Chondrocyte (in vitro differentiated cells): Measurements from ENCODE around the gene SULT2B1. TPM values are rescaled to one million over a fixed set of nuclear protein-coding genes. Genes with fewer than 3 reads are reported as not detected.

ENCODE experiments used
- DNase-seq: peaks from one replicate; pipeline ENCODE4 v3.0.0; 2021; ENCODE audit warnings: mixed read lengths, low spot score
- H3K27ac Mint-ChIP-seq: one replicate; pipeline ENCODE4 v1.8.0; 2021; ENCODE audit warnings: mild to moderate bottlenecking, moderate library complexity, mixed read lengths; ENCODE audit not compliant: unreplicated experiment
- H3K27me3 Mint-ChIP-seq: 2 replicates; pipeline ENCODE4 v1.8.0; 2021; ENCODE audit warnings: low read depth, mixed read lengths
- H3K36me3 Mint-ChIP-seq: 2 replicates; pipeline ENCODE4 v1.8.0; 2021; ENCODE audit warnings: low read depth, mixed read lengths
- H3K4me1 Mint-ChIP-seq: 2 replicates; pipeline ENCODE4 v1.8.0; 2021; ENCODE audit warnings: low read depth, mild to moderate bottlenecking, mixed read lengths
- H3K4me3 Mint-ChIP-seq: one replicate; pipeline ENCODE4 v1.8.0; 2021; ENCODE audit warnings: mild to moderate bottlenecking, moderate library complexity, mixed read lengths; ENCODE audit not compliant: unreplicated experiment
- H3K9me3 Mint-ChIP-seq: 2 replicates; pipeline ENCODE4 v1.8.0; 2021; ENCODE audit warnings: low read depth, mixed read lengths
- CTCF ChIP-seq: fragments of 200-600 bp; sonication (generic); IDR thresholded peaks from 2 replicates; pipeline ENCODE4 v1.5.0; 2021; ENCODE audit warnings: antibody characterized with exemption, mild to moderate bottlenecking, moderate library complexity
- long read RNA-seq: library from polyadenylated mRNA; stranded (forward); transcript quantifications from one replicate; pipeline ENCODE4 v2.0.0, GENCODE V29; 2021
- total RNA-seq: library from RNA; stranded (reverse); gene quantifications from 3 replicates; pipeline ENCODE4 v1.2.1, GENCODE V29; 2021

Gene SULT2B1
- total RNA-seq = 0.22 TPM in 1 of 3 replicates, not detected in the others
- long read RNA-seq = 0 reads

- peaks cover 5% of the 10 kb centered on the region for H3K27me3 Mint-ChIP-seq
- TF ChIP-seq CTCF = no peak
- no peak within 1 kb of the TSS for H3K27ac Mint-ChIP-seq
- no peaks in the 10 kb centered on the region for H3K36me3 Mint-ChIP-seq
- H3K4me1 Mint-ChIP-seq = peaks cover 11% of the 10 kb centered on the region
- H3K9me3 Mint-ChIP-seq = no peaks in the 10 kb centered on the region
- no peak for DNase-seq
- H3K4me3 Mint-ChIP-seq = no peak within 1 kb of the TSS
Observed at GRCh38 chr19:48551437-48552302, at the start of gene SULT2B1. SULT2B1 (plus strand) TSS chr19:48552172; CDS start chr19:48552253, 81 bp downstream.

GRCh38 chr19:48502350-48503018 is 49.5 kb upstream of the SULT2B1 start:
- H3K9me3 Mint-ChIP-seq = no peaks in the 10 kb centered on the region
- H3K27ac Mint-ChIP-seq = no peak overlapping the region
- DNase-seq = no peak
- no peaks in the 10 kb centered on the region for H3K36me3 Mint-ChIP-seq
- H3K4me3 Mint-ChIP-seq = no peak overlapping the region
- no peak for TF ChIP-seq CTCF
- peaks cover 7% of the 10 kb centered on the region for H3K4me1 Mint-ChIP-seq
- H3K27me3 Mint-ChIP-seq = peaks cover 15% of the 10 kb centered on the region

- DNase-seq = no peak
- Mint-ChIP-seq H3K27me3 (peaks cover 8% of the 10 kb centered on the region), H3K4me3 (no peak overlapping the region), H3K4me1 (peaks cover 12% of the 10 kb centered on the region), H3K9me3 (no peaks in the 10 kb centered on the region), H3K36me3 (no peaks in the 10 kb centered on the region), H3K27ac (no peak overlapping the region)
- peak; percentile 81 for TF ChIP-seq CTCF
Observed at GRCh38 chr19:48506138-48506733, 45.7 kb upstream of the SULT2B1 start.

DNA sequence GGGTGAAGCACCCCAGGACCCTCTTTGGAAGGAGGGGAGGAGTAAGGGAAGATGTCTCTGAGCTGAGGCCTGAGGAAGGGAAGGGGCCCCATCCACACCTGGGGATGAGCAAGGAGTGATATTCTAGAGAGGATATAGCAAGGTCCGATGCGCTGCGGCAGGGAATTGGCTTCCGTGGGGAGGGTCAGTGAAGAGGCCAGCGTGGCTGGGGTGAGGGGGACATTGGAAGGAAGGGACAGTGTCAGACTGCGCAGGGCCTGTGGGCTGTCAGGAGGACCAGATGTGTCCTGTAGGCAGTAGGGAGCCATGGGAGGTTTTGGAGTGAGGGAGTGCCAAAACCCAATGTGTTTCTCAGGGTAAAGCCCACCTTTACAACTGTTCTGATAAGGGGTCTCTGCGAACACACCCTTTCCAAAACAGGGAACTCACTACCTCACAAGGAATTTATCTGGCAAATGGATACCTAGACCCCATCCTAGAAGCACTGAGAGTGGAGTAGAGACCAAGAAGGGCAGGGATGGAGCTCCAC is 44.0 kb upstream of the SULT2B1 start:
- Mint-ChIP-seq H3K27me3 (peaks cover 8% of the 10 kb centered on the region), H3K4me3 (no peak overlapping the region), H3K4me1 (peaks cover 8% of the 10 kb centered on the region), H3K27ac (no peak overlapping the region), H3K36me3 (no peaks in the 10 kb centered on the region), H3K9me3 (no peaks in the 10 kb centered on the region)
- TF ChIP-seq CTCF = no peak
- no peak for DNase-seq
